Stimulated activated CD8-positive, alpha-beta memory T cell treated with anti-CD3 and anti-CD28 coated beads, Interleukin-7, amount 100 ng/mL, for 4 hours (primary cell): ENCODE measurements around the gene TMEM131.

Source experiments
- DNase-seq, 2 donors: peaks; one replicate each; pipeline ENCODE4 v3.0.0-alpha.2; 2020; ENCODE audit warnings: low read depth in 2 of 2

Gene TMEM131

DNA sequence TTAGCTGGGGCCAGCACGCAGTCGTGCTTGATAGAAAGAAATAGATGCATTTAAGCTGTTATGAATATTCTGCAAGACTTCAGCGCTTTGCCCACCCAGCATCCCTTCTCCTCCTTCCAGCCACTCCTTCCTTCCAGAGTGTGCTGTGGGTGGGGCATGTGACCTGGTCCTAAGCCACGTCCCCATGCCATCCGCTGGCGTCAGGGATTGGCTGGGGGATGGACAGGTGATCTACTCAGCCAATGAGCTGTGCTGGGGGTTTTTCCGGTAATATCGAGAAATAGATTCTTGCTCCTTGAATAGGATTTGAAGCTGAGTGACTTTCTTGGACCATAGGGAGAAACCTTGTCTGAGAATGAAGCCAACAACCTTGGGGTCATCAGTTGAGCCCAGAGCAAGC, 287.1 kb downstream of the TMEM131 start:
- no peak for DNase-seq

DNA sequence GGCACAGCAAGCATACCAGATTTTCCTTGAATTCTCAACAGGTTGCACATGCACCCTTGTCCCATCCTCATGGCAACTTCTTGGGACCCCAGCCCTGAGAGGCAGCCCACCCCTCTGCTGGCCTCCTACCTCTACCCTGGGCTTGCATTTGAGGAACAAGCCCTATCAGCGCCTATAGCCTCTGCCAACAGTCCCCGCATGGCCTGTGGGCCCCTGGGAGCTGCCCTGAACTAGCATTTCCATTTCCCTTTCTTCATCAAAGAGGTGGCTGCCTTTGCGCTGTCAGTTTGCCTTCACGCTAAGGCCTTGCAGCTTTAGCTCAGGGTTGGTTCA, 287.7 kb downstream of the TMEM131 start:
- DNase-seq: no peak

DNA sequence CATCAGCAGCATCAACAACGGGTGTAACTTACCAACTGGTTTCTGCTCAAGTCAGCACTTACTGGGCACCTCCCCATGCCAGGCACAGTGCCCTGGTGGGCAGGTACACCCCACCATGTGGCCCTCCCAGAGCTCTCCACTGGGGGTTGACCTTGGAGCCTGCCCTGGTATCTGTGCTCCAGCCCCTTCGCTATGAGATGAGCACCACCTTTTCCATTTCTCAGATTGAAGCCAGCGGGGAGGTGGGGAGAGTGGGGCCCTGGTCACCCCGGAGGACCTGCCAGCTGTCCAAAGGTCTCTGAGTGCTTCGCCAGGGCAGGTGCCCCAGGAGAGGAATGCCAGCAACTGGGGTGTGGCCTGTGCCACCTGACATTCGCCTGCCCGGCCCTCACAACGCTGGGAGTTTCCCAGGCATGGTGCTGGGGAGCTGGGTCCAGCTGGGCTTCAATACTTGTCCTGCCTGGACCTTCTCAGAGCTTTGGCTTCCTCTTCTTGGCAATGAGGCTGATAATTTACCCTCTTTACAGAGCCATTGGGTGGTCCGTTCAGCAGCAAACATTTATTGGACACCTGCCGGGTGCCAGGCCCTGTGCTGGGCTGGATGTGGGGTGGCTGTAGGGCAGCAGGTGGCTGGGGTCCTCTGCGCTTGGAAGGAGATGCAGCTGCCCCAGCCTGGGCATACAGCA, 288.2 kb downstream of the TMEM131 start:
- no peak for DNase-seq

DNA sequence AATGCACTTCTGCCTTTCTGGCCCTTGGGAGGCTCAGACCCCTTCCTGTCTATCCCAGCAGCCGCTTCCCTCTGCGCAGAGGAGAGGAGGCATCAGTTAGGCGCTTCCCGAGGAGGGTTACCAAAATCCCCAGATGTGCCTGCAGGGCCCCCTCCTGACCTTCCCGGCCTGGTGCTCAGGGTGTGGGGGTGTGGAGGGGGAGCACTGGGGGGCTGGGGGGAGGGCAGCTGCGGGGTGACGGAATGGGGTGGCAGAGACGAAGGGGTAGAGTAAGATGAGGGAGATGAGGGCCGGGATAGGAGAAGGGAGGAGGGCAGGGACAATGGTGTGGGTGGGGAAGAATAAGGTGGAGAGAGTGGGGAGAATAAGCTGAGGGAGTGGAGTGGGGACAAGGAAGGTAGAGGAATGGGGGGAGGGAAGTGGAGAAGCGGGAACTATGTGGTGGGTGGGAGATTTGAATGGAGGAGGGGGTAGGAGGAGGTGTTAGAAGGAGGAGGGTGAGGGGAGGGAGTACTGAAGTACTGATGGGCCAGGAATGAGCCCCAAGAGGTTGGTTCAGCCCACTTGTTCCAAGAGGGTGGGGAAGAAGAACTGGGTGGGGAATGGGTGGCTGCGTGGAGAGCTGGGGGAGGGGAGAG, 288.9 kb downstream of the TMEM131 start:
- DNase-seq: no peak
